Esophagus squamous epithelium (tissue), 4 donors: ENCODE results near the gene NSMCE3.

Experiments
- CTCF ChIP-seq, 6 experiments: fragments of 450-650 bp in 4 of 6; fragments of 200-600 bp in 2 of 6; sonication (generic) in 2 of 6; IDR thresholded peaks; one replicate each; pipeline ENCODE4 v1.5.1; 2016 to 2019; ENCODE audit warnings: antibody characterized with exemption in 6 of 6, mild to moderate bottlenecking in 4 of 6, moderate library complexity in 4 of 6
- POLR2A ChIP-seq, 4 donors: fragments of 450-650 bp; IDR thresholded peaks; one replicate each; pipeline ENCODE4 v1.6.1; 2017; ENCODE audit warnings: antibody characterized with exemption in 4 of 4, mild to moderate bottlenecking in 4 of 4, moderate library complexity in 3 of 4

GRCh38 chr15:29283381-29283780, 13.8 kb upstream of the NSMCE3 start:
- no peak for TF ChIP-seq CTCF (IDR thresholded peaks at IDR 0.05)
- no peak for TF ChIP-seq POLR2A (IDR thresholded peaks at IDR 0.05)
